Measurements from ENCODE around the gene UQCRQ.
"Not testable (repeated sequence)": the region's sequence is repeated elsewhere in the genome, so short reads cannot be mapped to it uniquely, and the experiment has no call there.

UQCRQ gene

DNA sequence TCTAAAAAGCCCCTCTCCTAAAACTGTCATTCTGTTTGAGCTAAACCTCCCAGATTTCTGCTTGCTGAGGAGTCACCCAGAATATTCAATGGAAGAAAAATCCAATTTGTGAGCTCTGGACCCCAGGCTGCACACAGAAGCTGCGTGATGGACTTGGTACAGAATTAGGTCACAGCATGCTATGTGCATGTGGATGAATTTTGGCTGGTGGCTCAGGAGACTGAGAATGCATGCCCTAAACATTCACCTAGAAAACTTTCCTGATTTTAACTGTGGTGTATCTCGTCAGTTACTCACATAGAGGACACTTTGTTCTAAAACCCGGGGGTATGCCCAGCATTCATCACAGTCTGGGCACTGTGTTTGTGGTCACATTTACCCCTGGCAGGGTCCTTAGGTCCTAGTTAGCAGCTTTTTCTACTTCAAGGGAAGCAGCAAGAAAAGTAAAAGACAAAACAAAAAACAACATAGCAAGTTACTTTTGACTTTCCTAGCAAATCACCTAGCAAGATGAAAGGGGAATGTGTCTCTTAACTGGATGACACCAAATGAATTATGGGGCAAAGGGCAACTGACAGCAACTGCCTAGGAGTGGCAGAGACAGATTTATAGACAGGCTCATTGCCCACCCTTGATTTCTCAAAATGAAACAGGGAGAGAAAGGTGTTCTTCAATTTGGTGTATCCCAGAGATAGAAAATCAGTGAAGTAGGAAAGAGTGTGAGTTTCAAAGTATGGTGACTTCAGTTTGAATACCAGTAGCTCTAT lies 27.7 kb upstream of the UQCRQ start:
- no peak overlapping the region for H3K9ac ChIP-seq (ENCODE audit: low read depth, low read length)
- no peaks in the 10 kb centered on the region for H3K27me3 ChIP-seq (ENCODE audit: control insufficient read depth, insufficient read depth, low read length)
- no peak overlapping the region for H3K4me3 ChIP-seq (ENCODE audit: low read depth, low read length)
- no peaks in the 10 kb centered on the region for H3K9me3 ChIP-seq (ENCODE audit: control insufficient read depth, insufficient read depth, low read length)
- H3K36me3 ChIP-seq (ENCODE audit: control insufficient read depth, insufficient read depth, low read length) = no peaks in the 10 kb centered on the region
- H3K4me1 ChIP-seq (ENCODE audit: control insufficient read depth, insufficient read depth, low read length) = peaks cover 2% of the 10 kb centered on the region

DNA sequence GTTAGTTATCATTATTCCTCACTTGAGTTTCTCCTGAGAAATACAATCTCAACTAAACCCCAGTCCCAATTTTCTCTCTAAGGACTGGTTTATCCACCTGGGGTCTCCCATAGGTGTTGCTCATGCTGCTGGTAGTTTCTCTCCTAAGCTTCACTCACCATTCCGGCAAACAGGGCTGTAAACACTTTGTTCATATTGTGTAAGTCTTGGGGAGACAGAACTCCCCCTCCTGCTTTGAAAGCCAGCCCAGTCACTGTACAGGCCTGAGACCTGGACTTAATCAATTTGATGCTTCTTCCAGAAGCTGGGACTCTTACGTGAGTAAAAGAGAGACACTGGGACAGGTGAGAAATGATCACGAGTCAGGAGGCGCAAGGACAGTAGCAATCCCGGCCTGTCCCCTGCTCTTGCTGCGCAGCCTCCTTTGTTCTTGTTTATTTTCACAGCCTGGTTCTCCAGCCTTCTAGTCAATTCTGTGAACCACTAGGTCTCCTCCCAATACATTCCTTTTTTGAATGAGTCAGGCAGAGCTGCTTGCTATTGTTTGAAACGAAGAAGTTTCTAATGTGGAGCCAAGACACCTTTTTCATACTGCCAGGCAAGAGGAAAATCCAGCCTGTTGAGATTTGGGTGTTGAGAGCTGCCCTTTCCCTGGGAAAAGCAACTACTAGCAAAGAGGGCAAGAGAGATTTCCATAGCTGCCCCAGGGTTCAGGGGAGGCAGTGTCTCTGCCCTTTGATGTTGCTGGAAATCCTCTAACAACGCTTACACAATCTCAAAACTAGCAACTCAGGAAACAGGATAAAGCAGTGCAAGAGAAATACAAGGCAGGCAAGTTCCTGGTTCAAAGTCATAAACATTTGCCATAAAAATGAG lies 26.8 kb upstream of the UQCRQ start:
- no peak overlapping the region for H3K9ac ChIP-seq (ENCODE audit: low read depth, low read length)
- H3K36me3 ChIP-seq (ENCODE audit: control insufficient read depth, insufficient read depth, low read length) = no peaks in the 10 kb centered on the region
- H3K4me1 ChIP-seq (ENCODE audit: control insufficient read depth, insufficient read depth, low read length) = peaks cover 2% of the 10 kb centered on the region
- H3K27me3 ChIP-seq (ENCODE audit: control insufficient read depth, insufficient read depth, low read length) = no peaks in the 10 kb centered on the region
- H3K4me3 ChIP-seq (ENCODE audit: low read depth, low read length) = no peak overlapping the region
- no peaks in the 10 kb centered on the region for H3K9me3 ChIP-seq (ENCODE audit: control insufficient read depth, insufficient read depth, low read length)

DNA sequence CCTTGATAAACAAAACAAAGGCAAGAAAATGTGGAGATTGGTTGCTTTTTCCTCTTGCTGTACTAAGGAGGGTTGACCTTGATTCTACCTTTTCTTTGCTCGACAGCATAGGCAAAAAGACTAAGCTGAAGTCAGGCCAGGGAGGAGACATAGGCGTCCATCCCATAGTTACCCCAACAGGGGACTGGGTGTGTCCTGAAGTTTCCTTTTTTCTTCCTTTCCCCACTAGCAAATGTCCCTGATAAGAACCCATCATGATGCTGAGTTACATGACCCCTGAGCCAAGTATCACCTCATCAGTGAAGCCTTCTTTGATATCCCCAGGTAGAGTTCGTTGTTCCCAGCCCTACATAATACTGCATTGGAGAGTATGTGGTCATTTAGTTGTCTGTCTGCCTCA lies 26.1 kb upstream of the UQCRQ start:
- no peak overlapping the region for H3K9ac ChIP-seq (ENCODE audit: low read depth, low read length)
- no peaks in the 10 kb centered on the region for H3K36me3 ChIP-seq (ENCODE audit: control insufficient read depth, insufficient read depth, low read length)
- peaks cover 2% of the 10 kb centered on the region for H3K4me1 ChIP-seq (ENCODE audit: control insufficient read depth, insufficient read depth, low read length)
- H3K27me3 ChIP-seq (ENCODE audit: control insufficient read depth, insufficient read depth, low read length) = no peaks in the 10 kb centered on the region
- H3K9me3 ChIP-seq (ENCODE audit: control insufficient read depth, insufficient read depth, low read length) = no peaks in the 10 kb centered on the region
- no peak overlapping the region for H3K4me3 ChIP-seq (ENCODE audit: low read depth, low read length)

DNA sequence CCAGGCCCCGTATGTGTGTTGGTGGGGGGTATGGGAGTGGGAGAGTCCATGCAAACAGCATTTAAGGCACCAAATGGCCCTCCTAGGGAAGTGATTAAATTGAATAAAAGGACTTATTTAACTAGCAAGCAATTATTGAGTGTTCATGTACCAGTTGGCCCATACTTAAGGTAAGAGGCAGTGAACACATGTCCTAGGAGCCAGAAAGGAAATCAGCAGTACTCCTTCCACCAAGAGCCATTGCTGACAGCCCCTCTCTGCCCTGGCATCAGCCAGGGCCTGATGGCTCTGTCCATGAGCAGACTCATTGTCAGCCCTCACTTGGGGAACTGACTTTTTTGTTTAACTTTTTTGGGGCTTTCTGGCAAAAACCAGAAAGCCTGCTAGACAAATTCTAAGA lies 25.5 kb upstream of the UQCRQ start:
- Histone ChIP-seq H3K4me3 (ENCODE audit: low read depth, low read length) (no peak overlapping the region), H3K9ac (ENCODE audit: low read depth, low read length) (no peak overlapping the region), H3K4me1 (ENCODE audit: control insufficient read depth, insufficient read depth, low read length) (no peaks in the 10 kb centered on the region), H3K27me3 (ENCODE audit: control insufficient read depth, insufficient read depth, low read length) (no peaks in the 10 kb centered on the region), H3K9me3 (ENCODE audit: control insufficient read depth, insufficient read depth, low read length) (no peaks in the 10 kb centered on the region), H3K36me3 (ENCODE audit: control insufficient read depth, insufficient read depth, low read length) (no peaks in the 10 kb centered on the region)

DNA sequence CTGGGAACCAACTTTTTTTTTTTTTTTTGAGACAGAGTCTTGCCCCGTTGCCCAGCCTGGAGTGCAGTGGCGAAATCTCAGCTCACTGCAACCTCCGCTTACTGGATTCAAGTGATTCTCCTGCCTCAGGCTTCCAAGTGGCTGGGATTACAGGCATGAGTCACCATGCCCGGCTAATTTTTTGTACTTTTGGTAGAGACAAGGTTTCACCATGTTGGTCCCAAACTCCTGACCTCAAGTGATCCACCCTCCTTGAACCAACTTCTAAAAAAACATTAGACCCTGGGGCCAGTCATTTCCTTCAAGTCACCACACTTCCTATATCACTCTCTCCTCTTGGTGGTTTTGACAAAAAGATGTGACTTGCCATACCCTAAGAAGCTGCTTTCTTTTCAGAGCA lies 25.1 kb upstream of the UQCRQ start:
- no peaks in the 10 kb centered on the region for H3K36me3 ChIP-seq (ENCODE audit: control insufficient read depth, insufficient read depth, low read length)
- no peak overlapping the region for H3K9ac ChIP-seq (ENCODE audit: low read depth, low read length)
- no peaks in the 10 kb centered on the region for H3K27me3 ChIP-seq (ENCODE audit: control insufficient read depth, insufficient read depth, low read length)
- no peaks in the 10 kb centered on the region for H3K4me1 ChIP-seq (ENCODE audit: control insufficient read depth, insufficient read depth, low read length)
- no peaks in the 10 kb centered on the region for H3K9me3 ChIP-seq (ENCODE audit: control insufficient read depth, insufficient read depth, low read length)
- no peak overlapping the region for H3K4me3 ChIP-seq (ENCODE audit: low read depth, low read length)

DNA sequence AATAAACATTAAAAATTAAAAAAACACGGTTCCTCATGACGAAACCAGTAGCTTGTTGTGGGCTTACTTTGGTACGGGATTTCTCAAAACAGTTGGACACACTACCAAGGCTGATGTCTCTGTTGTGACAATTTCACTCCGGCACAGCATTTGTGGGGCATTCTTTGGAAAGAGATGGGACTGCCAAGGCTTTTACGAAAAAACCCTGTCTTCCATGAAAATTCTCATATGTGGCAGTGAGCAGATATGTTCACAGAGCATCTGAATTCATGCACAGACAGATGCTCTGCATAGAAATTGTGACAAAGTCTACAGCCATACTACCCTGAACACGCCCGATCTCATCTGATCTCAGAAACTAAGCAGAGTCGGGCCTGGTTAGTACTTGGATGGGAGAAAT lies 18.2 kb upstream of the UQCRQ start:
- Histone ChIP-seq H3K9ac (ENCODE audit: low read depth, low read length) (no peak overlapping the region), H3K9me3 (ENCODE audit: control insufficient read depth, insufficient read depth, low read length) (no peaks in the 10 kb centered on the region), H3K36me3 (ENCODE audit: control insufficient read depth, insufficient read depth, low read length) (no peaks in the 10 kb centered on the region), H3K4me3 (ENCODE audit: low read depth, low read length) (no peak overlapping the region), H3K4me1 (ENCODE audit: control insufficient read depth, insufficient read depth, low read length) (no peaks in the 10 kb centered on the region), H3K27me3 (ENCODE audit: control insufficient read depth, insufficient read depth, low read length) (no peaks in the 10 kb centered on the region)

DNA sequence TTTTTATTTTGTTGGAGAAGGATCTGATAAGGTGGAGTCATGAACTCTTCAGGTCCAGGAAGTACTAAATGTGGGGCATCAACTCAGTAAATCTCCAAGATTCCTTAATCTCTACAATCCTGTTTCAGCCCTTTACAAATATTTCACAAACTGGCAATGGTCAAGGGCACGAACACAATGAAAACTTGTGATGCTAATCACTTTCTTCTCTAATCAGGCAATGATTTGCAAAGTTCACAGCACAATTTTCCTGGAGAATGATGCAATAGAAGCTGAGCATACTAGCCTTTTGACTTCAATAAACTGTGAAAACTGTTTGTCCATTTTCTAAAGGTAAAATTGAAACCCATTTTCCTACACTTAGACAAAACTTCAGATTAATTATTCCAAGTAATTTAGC lies 17.1 kb upstream of the UQCRQ start:
- no peaks in the 10 kb centered on the region for H3K9me3 ChIP-seq (ENCODE audit: control insufficient read depth, insufficient read depth, low read length)
- H3K4me3 ChIP-seq (ENCODE audit: low read depth, low read length) = no peak overlapping the region
- no peaks in the 10 kb centered on the region for H3K4me1 ChIP-seq (ENCODE audit: control insufficient read depth, insufficient read depth, low read length)
- no peak overlapping the region for H3K9ac ChIP-seq (ENCODE audit: low read depth, low read length)
- H3K27me3 ChIP-seq (ENCODE audit: control insufficient read depth, insufficient read depth, low read length) = no peaks in the 10 kb centered on the region
- H3K36me3 ChIP-seq (ENCODE audit: control insufficient read depth, insufficient read depth, low read length) = no peaks in the 10 kb centered on the region

DNA sequence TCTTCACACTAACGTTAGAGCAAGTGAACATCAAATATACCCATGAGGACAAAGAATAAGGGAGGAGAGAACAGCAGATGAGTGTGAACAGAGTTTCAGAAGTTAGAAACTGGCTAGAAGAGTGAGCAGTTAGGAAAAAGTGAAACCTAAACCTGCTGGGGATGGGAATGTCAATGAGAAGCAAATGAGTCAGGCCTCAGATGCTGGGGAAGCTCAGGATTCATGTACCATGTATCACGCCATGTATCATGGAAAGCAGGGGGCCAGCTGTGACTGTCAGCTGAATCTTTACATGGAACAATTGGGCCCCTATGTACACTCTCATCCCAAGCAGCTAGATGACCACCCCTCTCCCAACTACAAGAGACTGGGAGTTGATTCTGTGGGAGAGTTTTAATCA lies 16.4 kb upstream of the UQCRQ start:
- H3K9me3 ChIP-seq (ENCODE audit: control insufficient read depth, insufficient read depth, low read length) = no peaks in the 10 kb centered on the region
- no peaks in the 10 kb centered on the region for H3K36me3 ChIP-seq (ENCODE audit: control insufficient read depth, insufficient read depth, low read length)
- no peaks in the 10 kb centered on the region for H3K4me1 ChIP-seq (ENCODE audit: control insufficient read depth, insufficient read depth, low read length)
- H3K27me3 ChIP-seq (ENCODE audit: control insufficient read depth, insufficient read depth, low read length) = no peaks in the 10 kb centered on the region
- H3K4me3 ChIP-seq (ENCODE audit: low read depth, low read length) = no peak overlapping the region
- H3K9ac ChIP-seq (ENCODE audit: low read depth, low read length) = no peak overlapping the region

DNA sequence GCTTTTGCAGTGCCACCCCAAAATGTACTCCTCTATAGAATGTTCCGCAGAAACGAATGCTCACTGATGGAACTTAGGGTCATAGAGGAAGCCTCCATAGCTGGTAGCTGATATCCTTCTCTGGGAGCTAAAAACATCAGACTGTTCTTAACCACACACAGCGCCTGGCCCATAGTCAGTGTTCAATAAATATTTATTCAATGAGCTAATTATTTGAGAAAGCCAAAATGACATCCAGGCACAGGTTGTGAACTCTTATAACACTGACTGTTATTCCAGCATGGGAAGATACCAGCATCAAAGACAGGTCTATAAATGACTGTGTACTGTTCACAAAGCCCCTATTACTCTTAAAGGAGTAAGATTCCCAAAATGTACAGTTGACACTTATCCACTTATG lies 13.1 kb upstream of the UQCRQ start:
- Histone ChIP-seq H3K9me3 (ENCODE audit: control insufficient read depth, insufficient read depth, low read length) (no peaks in the 10 kb centered on the region), H3K27me3 (ENCODE audit: control insufficient read depth, insufficient read depth, low read length) (no peaks in the 10 kb centered on the region), H3K4me3 (ENCODE audit: low read depth, low read length) (no peak overlapping the region), H3K36me3 (ENCODE audit: control insufficient read depth, insufficient read depth, low read length) (no peaks in the 10 kb centered on the region), H3K4me1 (ENCODE audit: control insufficient read depth, insufficient read depth, low read length) (no peaks in the 10 kb centered on the region), H3K9ac (ENCODE audit: low read depth, low read length) (no peak overlapping the region)

DNA sequence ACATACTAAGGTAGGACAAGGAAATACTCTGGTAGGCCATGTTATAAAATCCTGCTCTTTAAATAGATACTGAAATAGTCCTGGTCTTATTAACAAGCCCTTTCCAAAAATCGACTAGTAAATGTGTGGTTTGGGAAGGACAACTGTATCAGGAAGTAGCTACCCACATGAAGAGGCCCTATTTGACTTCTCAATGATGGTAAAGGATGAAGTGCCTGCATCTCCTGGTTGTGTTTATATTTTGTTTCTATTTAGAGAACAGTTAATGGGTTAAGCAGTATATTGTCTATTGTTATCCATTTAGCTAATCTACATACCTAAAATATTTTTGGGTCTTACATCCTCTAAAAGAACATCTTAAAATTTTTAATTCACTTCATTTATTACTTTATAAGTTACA lies 12.7 kb upstream of the UQCRQ start:
- Histone ChIP-seq H3K27me3 (ENCODE audit: control insufficient read depth, insufficient read depth, low read length) (no peaks in the 10 kb centered on the region), H3K9ac (ENCODE audit: low read depth, low read length) (no peak overlapping the region), H3K4me1 (ENCODE audit: control insufficient read depth, insufficient read depth, low read length) (no peaks in the 10 kb centered on the region), H3K36me3 (ENCODE audit: control insufficient read depth, insufficient read depth, low read length) (no peaks in the 10 kb centered on the region), H3K4me3 (ENCODE audit: low read depth, low read length) (no peak overlapping the region), H3K9me3 (ENCODE audit: control insufficient read depth, insufficient read depth, low read length) (no peaks in the 10 kb centered on the region)

DNA sequence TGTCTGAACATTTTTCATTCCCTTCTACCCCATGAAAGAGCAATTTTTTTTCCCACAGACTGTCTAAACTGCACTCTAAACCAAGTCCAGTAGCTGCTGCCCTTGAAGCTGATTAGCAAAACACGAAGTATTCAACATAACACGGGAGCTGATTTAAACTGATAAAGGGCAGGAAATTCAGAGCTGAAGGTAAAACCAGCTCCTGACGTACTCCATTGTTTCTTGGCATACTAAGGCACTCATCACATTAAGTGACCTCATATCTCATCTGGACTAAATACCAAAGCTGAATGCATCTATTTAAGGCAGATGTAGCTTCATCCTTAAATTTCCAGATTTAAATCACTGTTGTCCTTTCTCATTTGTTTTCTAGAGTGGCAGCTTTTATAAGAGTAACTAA lies 12.1 kb upstream of the UQCRQ start:
- Histone ChIP-seq H3K9ac (ENCODE audit: low read depth, low read length) (no peak overlapping the region), H3K27me3 (ENCODE audit: control insufficient read depth, insufficient read depth, low read length) (no peaks in the 10 kb centered on the region), H3K9me3 (ENCODE audit: control insufficient read depth, insufficient read depth, low read length) (no peaks in the 10 kb centered on the region), H3K4me1 (ENCODE audit: control insufficient read depth, insufficient read depth, low read length) (no peaks in the 10 kb centered on the region), H3K36me3 (ENCODE audit: control insufficient read depth, insufficient read depth, low read length) (no peaks in the 10 kb centered on the region), H3K4me3 (ENCODE audit: low read depth, low read length) (no peak overlapping the region)

DNA sequence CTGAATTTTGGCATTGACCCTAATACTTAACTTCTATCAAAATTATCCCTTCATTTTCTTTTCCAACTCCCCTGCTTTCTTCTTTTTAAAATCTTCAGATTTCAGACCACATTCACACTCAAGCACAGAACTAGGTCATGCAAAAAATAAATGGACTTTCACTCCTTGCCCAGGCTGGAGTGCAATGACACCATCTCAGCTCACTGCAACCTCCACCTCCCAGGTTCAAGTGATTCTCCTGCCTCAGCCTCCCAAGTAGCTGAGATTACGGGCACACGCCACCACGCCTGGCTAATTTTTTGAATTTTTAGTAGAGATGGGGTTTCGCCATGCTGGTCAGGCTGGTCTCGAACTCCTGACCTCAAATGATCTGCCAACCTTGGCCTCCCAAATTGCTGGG lies 11.4 kb upstream of the UQCRQ start:
- not testable (repeated sequence) for H3K9me3 ChIP-seq (ENCODE audit: control insufficient read depth, insufficient read depth, low read length); H3K27me3 ChIP-seq (ENCODE audit: control insufficient read depth, insufficient read depth, low read length); H3K4me1 ChIP-seq (ENCODE audit: control insufficient read depth, insufficient read depth, low read length); H3K36me3 ChIP-seq (ENCODE audit: control insufficient read depth, insufficient read depth, low read length); H3K4me3 ChIP-seq (ENCODE audit: low read depth, low read length); H3K9ac ChIP-seq (ENCODE audit: low read depth, low read length)

Measured in iPS-15b (cell line).